GM23338 (cell line): Measurements from ENCODE around the gene ASXL3. TPM values are rescaled to one million over a fixed set of nuclear protein-coding genes. Genes with fewer than 3 reads are reported as not detected.

Experiments used
- ATAC-seq: fragments of 200-7000 bp; cut with Tn5 transposase; 3 replicates; pipeline ENCODE4 v1.9.1; 2020
- DNase-seq: peaks from one replicate; pipeline ENCODE4 v3.0.0-alpha.2; 2015; ENCODE audit warnings: low spot score
- H2AFZ ChIP-seq: fragments of 200-600 bp; sonication (generic); 2 replicates; pipeline ENCODE4 v1.8.0; 2016; ENCODE audit warnings: antibody characterized with exemption, mild to moderate bottlenecking, moderate library complexity
- H3F3A ChIP-seq: fragments of 200-600 bp; sonication (generic); replicated peaks from 2 replicates; pipeline ENCODE4 v1.8.0; 2017; ENCODE audit warnings: antibody characterized with exemption, mixed run types, low read depth
- H3K27ac ChIP-seq: fragments of 200-600 bp; sonication (generic); 2 replicates; pipeline ENCODE4 v1.6.1; 2016; ENCODE audit warnings: low read depth
- H3K27me3 ChIP-seq: fragments of 200-600 bp; sonication (generic); 2 replicates; pipeline ENCODE4 v1.8.0; 2016; ENCODE audit warnings: mild to moderate bottlenecking, mixed run types, moderate library complexity; ENCODE audit not compliant: insufficient read depth
- H3K36me3 ChIP-seq: fragments of 200-600 bp; sonication (generic); 2 replicates; pipeline ENCODE4 v1.8.0; 2016; ENCODE audit warnings: mild to moderate bottlenecking; ENCODE audit not compliant: insufficient read depth
- H3K4me1 ChIP-seq: fragments of 200-600 bp; sonication (generic); 2 replicates; pipeline ENCODE4 v1.8.0; 2016; ENCODE audit warnings: mild to moderate bottlenecking, moderate library complexity; ENCODE audit not compliant: insufficient read depth
- H3K4me2 ChIP-seq: fragments of 200-600 bp; sonication (generic); 2 replicates; pipeline ENCODE4 v1.7.1; 2017; ENCODE audit warnings: mixed run types
- H3K4me3 ChIP-seq: fragments of 200-600 bp; sonication (generic); 2 replicates; pipeline ENCODE4 v1.6.1; 2016; ENCODE audit warnings: mixed run types
- H3K79me2 ChIP-seq: fragments of 200-600 bp; sonication (generic); replicated peaks from 2 replicates; pipeline ENCODE4 v1.8.0; 2017; ENCODE audit warnings: mild to moderate bottlenecking; ENCODE audit not compliant: insufficient read depth
- H3K9me2 ChIP-seq: fragments of 200-600 bp; sonication (generic); 2 replicates; pipeline ENCODE4 v1.8.0; 2017; ENCODE audit not compliant: insufficient read depth
- H4K20me1 ChIP-seq: fragments of 200-600 bp; sonication (generic); replicated peaks from 2 replicates; pipeline ENCODE4 v1.8.0; 2017; ENCODE audit warnings: mild to moderate bottlenecking; ENCODE audit not compliant: insufficient read depth
- H3K27ac Mint-ChIP-seq: 2 replicates; pipeline ENCODE4 v1.8.0; 2020; ENCODE audit warnings: inconsistent platforms, mild to moderate bottlenecking, moderate library complexity, mixed read lengths
- H3K27me3 Mint-ChIP-seq: 3 replicates; pipeline ENCODE4 v1.8.0; 2022; ENCODE audit warnings: low read depth, mild to moderate bottlenecking, moderate library complexity, mixed read lengths, inconsistent platforms; ENCODE audit not compliant: insufficient read depth, poor library complexity
- H3K36me3 Mint-ChIP-seq: 3 replicates; pipeline ENCODE4 v1.8.0; 2021; ENCODE audit warnings: low read depth, mild to moderate bottlenecking, inconsistent platforms, moderate library complexity, mixed read lengths
- H3K4me1 Mint-ChIP-seq: 3 replicates; pipeline ENCODE4 v1.8.0; 2020; ENCODE audit warnings: mild to moderate bottlenecking, inconsistent platforms, mixed read lengths
- H3K4me3 Mint-ChIP-seq: 3 replicates; pipeline ENCODE4 v1.8.0; 2021; ENCODE audit warnings: moderate library complexity, mild to moderate bottlenecking, inconsistent platforms, mixed read lengths
- H3K9me3 Mint-ChIP-seq: 3 replicates; pipeline ENCODE4 v1.8.0; 2020; ENCODE audit warnings: moderate library complexity, mild to moderate bottlenecking, inconsistent platforms, mixed read lengths
- CREB1 ChIP-seq: fragments of 250-450 bp; sonication (Bioruptor Pico); IDR thresholded peaks from 2 replicates; pipeline ENCODE4 v1.5.0; 2020; ENCODE audit warnings: low read depth, mild to moderate bottlenecking, moderate library complexity
- CTCF ChIP-seq, 2 experiments: fragments of 200-600 bp in 1 of 2; sonication (generic) in 1 of 2; conservative IDR thresholded peaks; 2 replicates each; pipeline versions ENCODE4 v1.5.1 to v1.6.1; 2016 to 2017; ENCODE audit warnings: antibody characterized with exemption in 2 of 2, low read depth in 2 of 2, mild to moderate bottlenecking in 2 of 2, moderate library complexity in 1 of 2
- ETS1 ChIP-seq: IDR thresholded peaks from 2 replicates; pipeline ENCODE4 v1.6.1; 2016; ENCODE audit warnings: antibody characterized with exemption
- EZH2 ChIP-seq: fragments of 200-600 bp; sonication (generic); IDR thresholded peaks from one replicate; pipeline ENCODE4 v1.8.0; 2017; ENCODE audit warnings: antibody characterized with exemption, mild to moderate bottlenecking, low read depth; ENCODE audit not compliant: unreplicated experiment
- EZH2phosphoT487 ChIP-seq: fragments of 200-600 bp; sonication (generic); IDR thresholded peaks from one replicate; pipeline ENCODE4 v1.8.1; 2018; ENCODE audit warnings: antibody characterized with exemption; ENCODE audit not compliant: unreplicated experiment
- JUNB ChIP-seq: IDR thresholded peaks from one replicate; pipeline ENCODE4 v1.6.1; 2016; ENCODE audit warnings: antibody characterized with exemption; ENCODE audit not compliant: unreplicated experiment
- NANOG ChIP-seq: IDR thresholded peaks from 2 replicates; pipeline ENCODE4 v1.6.1; 2016; ENCODE audit warnings: antibody characterized with exemption, borderline replicate concordance
- POLR2AphosphoS5 ChIP-seq: IDR thresholded peaks from 2 replicates; pipeline ENCODE4 v1.6.1; 2016; ENCODE audit warnings: antibody characterized with exemption, low read depth
- REST ChIP-seq: IDR thresholded peaks from one replicate; pipeline ENCODE4 v1.6.1; 2018; ENCODE audit warnings: antibody characterized with exemption; ENCODE audit not compliant: unreplicated experiment
- STAT1 ChIP-seq: IDR thresholded peaks from one replicate; pipeline ENCODE4 v1.6.1; 2016; ENCODE audit warnings: antibody characterized with exemption; ENCODE audit not compliant: unreplicated experiment
- ZNF114 ChIP-seq: fragments of 250-450 bp; sonication (Bioruptor Pico); IDR thresholded peaks from 2 replicates; pipeline ENCODE4 v1.5.0; 2020; ENCODE audit warnings: mild to moderate bottlenecking, moderate library complexity
- ZNF331 ChIP-seq: fragments of 250-450 bp; sonication (Bioruptor Pico); IDR thresholded peaks from 2 replicates; pipeline ENCODE4 v1.5.0; 2020; ENCODE audit warnings: low read depth, mild to moderate bottlenecking, moderate library complexity
- ZNF462 ChIP-seq: fragments of 250-450 bp; sonication (Bioruptor Pico); IDR thresholded peaks from 2 replicates; pipeline ENCODE4 v1.5.0; 2020; ENCODE audit warnings: mild to moderate bottlenecking, moderate library complexity
- polyA plus RNA-seq: library from polyadenylated mRNA; unstranded; fragments of >200 nt; fragmentation: Nextera tagmentation; extraction: Ambion mirVana; gene quantifications from 2 replicates; pipeline ENCODE4 v1.2.1, GENCODE V29; 2016
- total RNA-seq: library from RNA; depleted of rRNA; stranded (reverse); fragments of >200 nt; shearing (Covaris generic); gene quantifications from 2 replicates; pipeline ENCODE4 v1.2.3, GENCODE V29; 2014

Gene ASXL3
- total and polyA plus RNA-seq, 2 experiments from 2014 or later: 0.23 to 1.4 TPM

- H3K36me3 ChIP-seq: no peaks in the 10 kb centered on the region
- no peak overlapping the region for H3K4me3 ChIP-seq
- Mint-ChIP-seq H3K4me1 (peaks cover 5% of the 10 kb centered on the region; the same call in 2 of the 3 replicates), H3K36me3 (peaks cover 10% of the 10 kb centered on the region; the same call in 2 of the 3 replicates), H3K9me3 (peaks cover 18% of the 10 kb centered on the region; the same call in 2 of the 3 replicates), H3K27me3 (no peaks in the 10 kb centered on the region), H3K27ac (no peak overlapping the region), H3K4me3 (no peak overlapping the region)
- TF ChIP-seq JUNB (no peak), EZH2 (no peak), POLR2AphosphoS5 (no peak), ZNF114 (CRISPR knock-in tag) (no peak), NANOG (no peak), CTCF (conservative IDR thresholded peaks at IDR 0.05; ENCODE audit: low read depth in 2 of 2) (no peak), REST (no peak), ZNF331 (CRISPR knock-in tag) (no peak), CREB1 (CRISPR knock-in tag) (no peak), ETS1 (no peak), ZNF462 (CRISPR knock-in tag) (no peak), EZH2phosphoT487 (no peak), STAT1 (no peak)
- no peaks in the 10 kb centered on the region for H3K9me2 ChIP-seq
- no peak for ATAC-seq
- H2AFZ ChIP-seq: no peak overlapping the region
- H4K20me1 ChIP-seq: no peaks in the 10 kb centered on the region
- H3K79me2 ChIP-seq: no peaks in the 10 kb centered on the region
- H3K4me1 ChIP-seq: 0 out of 2 replicates have a peak, but pooled peaks cover 4% of the 10 kb centered on the region
- H3K27ac ChIP-seq: no peak overlapping the region
- H3F3A ChIP-seq: no peaks in the 10 kb centered on the region
- H3K27me3 ChIP-seq: no peaks in the 10 kb centered on the region
- no peak overlapping the region for H3K4me2 ChIP-seq
- DNase-seq: no peak
Measured at GRCh38 chr18:33562741-33563140, 15.3 kb upstream of the ASXL3 start.
